ENCODE measurements around the gene FN1. TPM values are rescaled to one million over a fixed set of nuclear protein-coding genes. Genes with fewer than 3 reads are reported as not detected.

The FN1 gene
- polyA plus RNA-seq, 1 of the 3 experiments (the other 2 are of a cell fraction): 1,671 TPM

- Histone ChIP-seq H4K20me1 (ENCODE audit: insufficient read depth) (peaks cover 77% of the 10 kb centered on the region), H3K9me3 (no peaks in the 10 kb centered on the region), H3K4me2 (no peak overlapping the region), H2AFZ (ENCODE audit: low read depth) (no peak overlapping the region), H3K4me1 (ENCODE audit: control insufficient read depth in 1 of 2, insufficient read depth in 2 of 2, low read depth in 1 of 2, low read length in 1 of 2) (peaks cover 0 to 17% of the 10 kb centered on the region in 2 experiments; a peak in 1 of 4 replicates), H3K27ac (ENCODE audit: low read depth in 2 of 2, low read length in 1 of 2) (peak overlapping the region in 1 of 2 experiments; percentile 88; a peak in 2 of 4 replicates), H3K27me3 (ENCODE audit: insufficient read depth) (no peaks in the 10 kb centered on the region), H3K9me2 (no peaks in the 10 kb centered on the region), H3K9ac (no peak overlapping the region), H3F3A (replicated peaks; ENCODE audit: insufficient read depth) (peaks cover 91% of the 10 kb centered on the region), H3K79me2 (ENCODE audit: insufficient read depth) (peaks cover 89% of the 10 kb centered on the region), H3K4me3 (ENCODE audit: low read depth in 2 of 2, low read length in 1 of 2) (no peak overlapping the region), H3K36me3 (replicated peaks in 1 of 2; ENCODE audit: control insufficient read depth in 1 of 2, insufficient read depth in 2 of 2, low read length in 1 of 2) (peaks cover 73 to 87% of the 10 kb centered on the region in 2 experiments)
- WGBS (ENCODE audit: low lambda C conversion rate): 92% methylated on average over 10 of the region's 10 CpGs
- ChIA-PET CTCF (interaction anchor here (0.9 to 1.1 kb wide), 2 partner anchors 9 to 11 kb away, joined by 4 to 5 read pairs; no protein-coding TSS in a partner anchor), POLR2A (no interaction called here)
- TF ChIP-seq EZH2phosphoT487 (IDR thresholded peaks at IDR 0.05; ENCODE audit: borderline replicate concordance, low read depth) (no peak), MXI1 (IDR thresholded peaks at IDR 0.05; ENCODE audit: low read depth, low read length) (no peak), CHD2 (IDR thresholded peaks at IDR 0.05; ENCODE audit: low read length, partially characterized antibody) (no peak)
- no peak for DNase-seq
These were observed 13.9 kb downstream of the FN1 start for GRCh38 chr2:215421859-215422461.

- WGBS (ENCODE audit: low lambda C conversion rate): 91% methylated on average over 8 of the region's 8 CpGs
- Histone ChIP-seq H3K4me2 (0 out of 2 replicates have a peak overlapping the region, but pooled peaks have one; percentile 38), H4K20me1 (ENCODE audit: insufficient read depth) (peaks cover 85% of the 10 kb centered on the region), H3K27ac (ENCODE audit: low read depth in 2 of 2, low read length in 1 of 2) (peak overlapping the region in 1 of 2 experiments; percentile 55; a peak in 2 of 4 replicates), H3K4me1 (ENCODE audit: control insufficient read depth in 1 of 2, insufficient read depth in 2 of 2, low read depth in 1 of 2, low read length in 1 of 2) (peaks cover 0 to 29% of the 10 kb centered on the region in 2 experiments; a peak in 2 of 4 replicates), H3K9me3 (no peaks in the 10 kb centered on the region), H3K9ac (no peak overlapping the region), H3K4me3 (ENCODE audit: low read depth in 2 of 2, low read length in 1 of 2) (no peak overlapping the region), H3K27me3 (ENCODE audit: insufficient read depth) (no peaks in the 10 kb centered on the region), H2AFZ (ENCODE audit: low read depth) (no peak overlapping the region), H3K79me2 (ENCODE audit: insufficient read depth) (peaks cover 94% of the 10 kb centered on the region), H3K36me3 (replicated peaks in 1 of 2; ENCODE audit: control insufficient read depth in 1 of 2, insufficient read depth in 2 of 2, low read length in 1 of 2) (peaks cover 75 to 95% of the 10 kb centered on the region in 2 experiments), H3K9me2 (no peaks in the 10 kb centered on the region), H3F3A (replicated peaks; ENCODE audit: insufficient read depth) (peaks cover 100% of the 10 kb centered on the region)
- CTCF ChIA-PET: no interaction called here
- DNase-seq: no peak
- POLR2A ChIA-PET: no interaction called here
- TF ChIP-seq NRF1 (IDR thresholded peaks at IDR 0.05; ENCODE audit: low read depth, low read length): no peak
- TF ChIP-seq TCF12 (IDR thresholded peaks at IDR 0.05): no peak
- TF ChIP-seq FOSL2 (IDR thresholded peaks at IDR 0.05; ENCODE audit: borderline replicate concordance, low read depth): no peak
- TF ChIP-seq MXI1 (IDR thresholded peaks at IDR 0.05; ENCODE audit: low read depth, low read length): no peak
- TF ChIP-seq GABPA (IDR thresholded peaks at IDR 0.05; ENCODE audit: low read depth): no peak
- no peak for TF ChIP-seq SIN3A (IDR thresholded peaks at IDR 0.05; ENCODE audit: borderline replicate concordance, low read depth, low read length)
- no peak for TF ChIP-seq SMC3 (IDR thresholded peaks at IDR 0.05; ENCODE audit: low read depth, low read length)
These were observed 15.4 kb downstream of the FN1 start for GRCh38 chr2:215420471-215420935.

- CTCF ChIA-PET: no interaction called here
- peaks cover 100% of the 10 kb centered on the region for H3F3A ChIP-seq (replicated peaks; ENCODE audit: insufficient read depth)
- peaks cover 0 to 33% of the 10 kb centered on the region in 2 experiments; a peak in 2 of 4 replicates for H3K4me1 ChIP-seq (ENCODE audit: control insufficient read depth in 1 of 2, insufficient read depth in 2 of 2, low read depth in 1 of 2, low read length in 1 of 2)
- H3K9ac ChIP-seq: no peak overlapping the region
- no peaks in the 10 kb centered on the region for H3K9me3 ChIP-seq
- POLR2A ChIA-PET: no interaction called here
- TF ChIP-seq FOXJ3 (CRISPR knock-in tag; IDR thresholded peaks at IDR 0.05): no peak
- no peak for TF ChIP-seq REST (IDR thresholded peaks at IDR 0.05; ENCODE audit: low read depth, low read length)
- no peak for TF ChIP-seq RXRA (IDR thresholded peaks at IDR 0.05; ENCODE audit: borderline replicate concordance, low read depth)
- TF ChIP-seq PBX3 (IDR thresholded peaks at IDR 0.05): no peak
- TF ChIP-seq ELF1 (IDR thresholded peaks at IDR 0.05): no peak
- no peak for TF ChIP-seq POLR2AphosphoS5 (IDR thresholded peaks at IDR 0.05; ENCODE audit: low read depth, low read length)
- no peak for TF ChIP-seq GATA2 (CRISPR knock-in tag; IDR thresholded peaks at IDR 0.05)
- no peak for TF ChIP-seq NFIC (IDR thresholded peaks at IDR 0.05; ENCODE audit: borderline replicate concordance)
- no peak overlapping the region for H2AFZ ChIP-seq (ENCODE audit: low read depth)
- peak overlapping the region in 1 of 2 experiments; percentile 55; a peak in 2 of 4 replicates for H3K27ac ChIP-seq (ENCODE audit: low read depth in 2 of 2, low read length in 1 of 2)
- no peaks in the 10 kb centered on the region for H3K9me2 ChIP-seq
- H3K4me2 ChIP-seq: peak overlapping the region; percentile 38; the same call in 1 of the 2 replicates
- 83% methylated on average over 7 of the region's 7 CpGs for WGBS (ENCODE audit: low lambda C conversion rate)
- H3K27me3 ChIP-seq (ENCODE audit: insufficient read depth): no peaks in the 10 kb centered on the region
- peaks cover 74 to 98% of the 10 kb centered on the region in 2 experiments for H3K36me3 ChIP-seq (replicated peaks in 1 of 2; ENCODE audit: control insufficient read depth in 1 of 2, insufficient read depth in 2 of 2, low read length in 1 of 2)
- no peak overlapping the region for H3K4me3 ChIP-seq (ENCODE audit: low read depth in 2 of 2, low read length in 1 of 2)
- H4K20me1 ChIP-seq (ENCODE audit: insufficient read depth): peaks cover 85% of the 10 kb centered on the region
- DNase-seq: no peak
- peaks cover 94% of the 10 kb centered on the region for H3K79me2 ChIP-seq (ENCODE audit: insufficient read depth)
These were observed 15.9 kb downstream of the FN1 start for GRCh38 chr2:215419769-215420470.

All from SK-N-SH (cell line).